Endothelial cell (in vitro differentiated cells): ENCODE results near the gene PYGO2. TPM values are rescaled to one million over a fixed set of nuclear protein-coding genes. Genes with fewer than 3 reads are reported as not detected.
A peak's percentile ranks its signal among the peaks of the same experiment; 100 is the strongest.

Experiments used
- DNase-seq: peaks from one replicate; pipeline ENCODE4 v3.0.0; 2021; ENCODE audit warnings: low spot score
- H3K27ac Mint-ChIP-seq: one replicate; pipeline ENCODE4 v1.8.0; 2021; ENCODE audit warnings: mixed read lengths, inconsistent platforms; ENCODE audit not compliant: unreplicated experiment
- H3K27me3 Mint-ChIP-seq: one replicate; pipeline ENCODE4 v1.8.0; 2021; ENCODE audit warnings: mild to moderate bottlenecking, moderate library complexity, mixed read lengths, inconsistent platforms; ENCODE audit not compliant: unreplicated experiment
- H3K36me3 Mint-ChIP-seq: one replicate; pipeline ENCODE4 v1.8.0; 2021; ENCODE audit warnings: mild to moderate bottlenecking, low read depth, mixed read lengths, inconsistent platforms; ENCODE audit not compliant: unreplicated experiment
- H3K4me1 Mint-ChIP-seq: one replicate; pipeline ENCODE4 v1.8.0; 2021; ENCODE audit warnings: mild to moderate bottlenecking, mixed read lengths, inconsistent platforms; ENCODE audit not compliant: unreplicated experiment
- H3K4me3 Mint-ChIP-seq: one replicate; pipeline ENCODE4 v1.8.0; 2021; ENCODE audit warnings: mild to moderate bottlenecking, mixed read lengths, inconsistent platforms; ENCODE audit not compliant: unreplicated experiment
- H3K9me3 Mint-ChIP-seq: one replicate; pipeline ENCODE4 v1.8.0; 2021; ENCODE audit warnings: mixed read lengths, inconsistent platforms; ENCODE audit not compliant: unreplicated experiment
- CTCF ChIP-seq: fragments of 200-600 bp; sonication (generic); IDR thresholded peaks from one replicate; pipeline ENCODE4 v1.5.0; 2021; ENCODE audit warnings: antibody characterized with exemption; ENCODE audit not compliant: unreplicated experiment
- total RNA-seq: library from RNA; stranded (reverse); fragmentation: NEBNext Ultra II Directional; extraction: Animal tissue kit (Norgen Biotek cat#: 25700); gene quantifications from one replicate; pipeline ENCODE4 v1.2.1, GENCODE V29; 2021; ENCODE audit not compliant: unreplicated experiment

The PYGO2 gene
- total RNA-seq, 1 donor from 2014 or later: 49.8 TPM

- no peaks in the 10 kb centered on the region for H3K9me3 Mint-ChIP-seq
- no peak for TF ChIP-seq CTCF
- peaks cover 6% of the 10 kb centered on the region for H3K27me3 Mint-ChIP-seq
- peak overlapping the region; percentile 67 for H3K4me3 Mint-ChIP-seq
- H3K4me1 Mint-ChIP-seq: peaks cover 30% of the 10 kb centered on the region
- no peak for DNase-seq
- peaks cover 4% of the 10 kb centered on the region for H3K36me3 Mint-ChIP-seq
- H3K27ac Mint-ChIP-seq: no peak overlapping the region
These were observed 43.8 kb upstream of the PYGO2 start for GRCh38 chr1:155005076-155006011.

GRCh38 chr1:155004352-155005075 is 42.9 kb upstream of the PYGO2 start:
- peaks cover 8% of the 10 kb centered on the region for H3K27me3 Mint-ChIP-seq
- H3K27ac Mint-ChIP-seq: peak overlapping the region; percentile 67
- TF ChIP-seq CTCF: no peak
- H3K9me3 Mint-ChIP-seq: no peaks in the 10 kb centered on the region
- peak overlapping the region; percentile 85 for H3K4me3 Mint-ChIP-seq
- DNase-seq: no peak
- H3K36me3 Mint-ChIP-seq: peaks cover 4% of the 10 kb centered on the region
- peaks cover 31% of the 10 kb centered on the region for H3K4me1 Mint-ChIP-seq

GRCh38 chr1:155003766-155004351 is 42.3 kb upstream of the PYGO2 start:
- no peak for DNase-seq
- Mint-ChIP-seq H3K27ac (peak overlapping the region; percentile 77), H3K36me3 (peaks cover 4% of the 10 kb centered on the region), H3K4me1 (peaks cover 33% of the 10 kb centered on the region), H3K9me3 (no peaks in the 10 kb centered on the region), H3K27me3 (peaks cover 11% of the 10 kb centered on the region), H3K4me3 (peak overlapping the region; percentile 97)
- no peak for TF ChIP-seq CTCF

DNA sequence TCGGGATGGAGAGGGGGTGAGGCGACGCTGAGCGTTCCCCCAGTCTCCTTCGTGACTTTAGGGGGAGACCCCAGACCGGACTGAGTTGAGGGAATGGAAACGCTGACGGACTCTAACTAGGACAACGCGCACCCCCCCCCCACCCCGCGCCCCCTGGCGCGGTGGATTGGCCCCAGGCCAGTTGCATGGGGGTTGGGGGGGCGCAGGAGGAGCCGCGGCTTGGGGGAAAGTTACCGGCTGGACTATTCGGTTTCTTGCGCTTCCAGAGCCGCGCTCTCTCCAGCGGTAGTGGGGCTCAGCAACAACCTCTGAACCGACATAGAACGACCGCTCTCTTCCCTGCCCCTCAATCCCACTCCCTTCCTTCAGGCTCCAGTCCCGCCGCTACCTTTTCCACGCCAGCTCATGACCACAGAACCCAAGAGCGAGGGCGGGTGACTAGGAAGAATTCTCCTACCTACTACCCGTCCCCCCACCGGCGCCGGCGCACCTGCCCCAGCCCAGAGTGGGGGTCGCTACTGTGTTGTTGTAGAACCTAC is 41.7 kb upstream of the PYGO2 start:
- TF ChIP-seq CTCF: no peak
- Mint-ChIP-seq H3K4me3 (peak overlapping the region; percentile 97), H3K9me3 (no peaks in the 10 kb centered on the region), H3K4me1 (peaks cover 33% of the 10 kb centered on the region), H3K36me3 (peaks cover 4% of the 10 kb centered on the region), H3K27me3 (peaks cover 13% of the 10 kb centered on the region), H3K27ac (peak overlapping the region; percentile 77)
- DNase-seq: peak; percentile 33
